OCI-LY7 (cell line): ENCODE results near the gene TRNAU1AP. TPM values are rescaled to one million over a fixed set of nuclear protein-coding genes. Genes with fewer than 3 reads are reported as not detected.

Source experiments
- BruUV-seq: library from RNA; stranded (reverse); fragments of 400-500 nt; replicated peaks from 2 replicates; lab custom pipeline; 2021; lab: Mats Ljungman, UMichigan
- CTCF ChIA-PET: fragments of 300-600 bp; sonication (Branson Sonifier 250); formaldehyde crosslinking; loops from one replicate; lab custom pipeline; 2022; ENCODE audit warnings: antibody characterized with exemption; ENCODE audit not compliant: unreplicated experiment; lab: Charles Lee
- POLR2A ChIA-PET: fragments of 300-600 bp; sonication (Branson Sonifier 250); formaldehyde crosslinking; loops from one replicate; lab custom pipeline; 2022; ENCODE audit warnings: antibody characterized with exemption; lab: Charles Lee
- DNase-seq: peaks from one replicate; pipeline ENCODE4 v3.0.0-alpha.2; 2015; ENCODE audit warnings: low spot score
- H2AFZ ChIP-seq: fragments of 200-600 bp; sonication (generic), shearing (Covaris generic); 2 replicates; pipeline ENCODE4 v1.6.1; 2014; ENCODE audit warnings: mild to moderate bottlenecking, antibody characterized with exemption, low read length, moderate library complexity
- H3K27ac ChIP-seq: fragments of 200-600 bp; sonication (generic); 2 replicates; pipeline ENCODE4 v1.5.1; 2014; ENCODE audit warnings: mixed run types, low read depth, mild to moderate bottlenecking, moderate library complexity, low read length, inconsistent platforms; ENCODE audit not compliant: poor library complexity, severe bottlenecking
- H3K36me3 ChIP-seq: fragments of 200-600 bp; sonication (generic); 2 replicates; pipeline ENCODE4 v1.6.1; 2014; ENCODE audit warnings: mild to moderate bottlenecking, antibody characterized with exemption, low read length, moderate library complexity, mixed read lengths; ENCODE audit not compliant: insufficient read depth
- H3K4me1 ChIP-seq: fragments of 200-600 bp; sonication (generic); 2 replicates; pipeline ENCODE4 v1.5.1; 2014; ENCODE audit warnings: mild to moderate bottlenecking, low read length; ENCODE audit not compliant: insufficient read depth, poor library complexity, severe bottlenecking
- H3K4me2 ChIP-seq: fragments of 200-600 bp; sonication (generic); 2 replicates; pipeline ENCODE4 v1.6.1; 2014; ENCODE audit warnings: mild to moderate bottlenecking, low read length
- H3K4me3 ChIP-seq: fragments of 200-600 bp; sonication (generic); 2 replicates; pipeline ENCODE4 v1.5.1; 2014; ENCODE audit warnings: mild to moderate bottlenecking, low read depth, low read length; ENCODE audit not compliant: poor library complexity, severe bottlenecking
- H3K79me2 ChIP-seq: fragments of 200-600 bp; sonication (generic); 2 replicates; pipeline ENCODE4 v1.6.1; 2016; ENCODE audit warnings: low read depth, mild to moderate bottlenecking, low read length, moderate library complexity, mixed read lengths; ENCODE audit not compliant: insufficient read depth
- H3K9me2 ChIP-seq: fragments of 200-600 bp; sonication (generic); 2 replicates; pipeline ENCODE4 v1.6.1; 2016; ENCODE audit warnings: mild to moderate bottlenecking, low read length, mixed read lengths; ENCODE audit not compliant: insufficient read depth
- H3K9me3 ChIP-seq: fragments of 200-600 bp; sonication (generic); 2 replicates; pipeline ENCODE4 v1.6.1; 2014; ENCODE audit warnings: mild to moderate bottlenecking, mixed run types, low read length, mixed read lengths
- H4K20me1 ChIP-seq: fragments of 200-600 bp; sonication (generic); 2 replicates; pipeline ENCODE4 v1.6.1; 2014; ENCODE audit warnings: mild to moderate bottlenecking, antibody characterized with exemption, low read length, moderate library complexity, mixed read lengths; ENCODE audit not compliant: insufficient read depth
- CTCF ChIP-seq: fragments of 200-600 bp; sonication (generic); conservative IDR thresholded peaks from 2 replicates; pipeline ENCODE4 v1.5.1; 2014; ENCODE audit warnings: mild to moderate bottlenecking, antibody characterized with exemption, low read length, moderate library complexity, mixed read lengths
- EZH2phosphoT487 ChIP-seq: fragments of 200-600 bp; sonication (generic); IDR thresholded peaks from 2 replicates; pipeline ENCODE4 v1.6.1; 2018; ENCODE audit warnings: low read depth, borderline replicate concordance, mild to moderate bottlenecking, mixed run types, antibody characterized with exemption, low read length, moderate library complexity, mixed read lengths
- intact Hi-C: fragments of 100-400 bp; cut with micrococcal nuclease; formaldehyde crosslinking; loops from one replicate; pipeline ENCODE4 v1.10.0; 2022; ENCODE audit not compliant: unreplicated experiment
- total RNA-seq, 2 experiments: library from RNA; depleted of rRNA in 1 of 2; stranded (reverse); fragments of >200 nt in 1 of 2; shearing (Covaris generic) in 1 of 2; gene quantifications; 2 replicates each; pipeline ENCODE4 v1.2.3, GENCODE V29; 2014 to 2022

The TRNAU1AP gene
- total RNA-seq, 2 experiments from 2014 or later: 30.6 to 41.8 TPM

GRCh38 chr1:28577738-28578536 is 25.1 kb downstream of the TRNAU1AP start:
- H3K79me2 ChIP-seq: peaks cover 37% of the 10 kb centered on the region
- POLR2A ChIA-PET: interaction anchor here (1.0 kb wide), 1 partner anchor 19 kb away, joined by 3 read pairs; no protein-coding TSS in a partner anchor
- no peak overlapping the region for H2AFZ ChIP-seq
- TF ChIP-seq EZH2phosphoT487 (no peak), CTCF (no peak)
- CTCF ChIA-PET: no interaction called here
- H3K9me2 ChIP-seq: no peaks in the 10 kb centered on the region
- H3K4me3 ChIP-seq: no peak overlapping the region
- H3K4me1 ChIP-seq: peaks cover 31% of the 10 kb centered on the region
- peak overlapping the region; percentile 85 for H3K27ac ChIP-seq
- intact Hi-C loops: no loop called here
- H4K20me1 ChIP-seq: peaks cover 24% of the 10 kb centered on the region
- peak overlapping the region; percentile 94; the same call in 1 of the 2 replicates for H3K4me2 ChIP-seq
- DNase-seq: peak; percentile 27
- H3K36me3 ChIP-seq: peaks cover 68% of the 10 kb centered on the region
- BruUV-seq: no TSS peak
- H3K9me3 ChIP-seq: no peaks in the 10 kb centered on the region

DNA sequence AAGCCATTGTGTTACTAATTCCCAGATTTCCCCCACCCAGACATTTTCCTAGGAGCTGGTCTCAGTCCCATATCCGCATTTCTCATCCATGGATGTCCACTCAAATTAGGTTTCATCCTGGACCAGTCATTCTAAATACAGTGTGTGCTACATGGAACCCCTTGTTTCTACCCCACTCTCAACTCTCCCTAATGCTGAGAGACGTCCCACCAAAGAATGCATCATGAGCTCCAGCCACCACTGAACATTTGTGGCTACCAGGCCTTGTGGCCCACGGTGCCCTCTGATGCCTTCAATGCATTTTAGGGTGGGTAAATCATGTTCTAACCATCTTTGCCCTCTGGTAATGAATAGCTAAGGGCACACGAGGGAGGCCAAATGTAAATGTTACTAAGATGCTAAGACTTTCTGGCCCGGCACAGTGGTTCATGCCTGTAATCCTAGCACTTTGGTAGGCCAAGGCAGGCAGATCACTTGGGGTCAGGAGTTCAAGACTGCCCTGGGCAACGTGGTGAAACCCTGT is 25.9 kb downstream of the TRNAU1AP start:
- peaks cover 34% of the 10 kb centered on the region for H3K4me1 ChIP-seq
- H3K9me2 ChIP-seq: no peaks in the 10 kb centered on the region
- H3K4me2 ChIP-seq: peak overlapping the region; percentile 94
- DNase-seq: no peak
- ChIA-PET POLR2A (interaction anchor here (0.5 to 3.2 kb wide), 9 partner anchors 14 to 330 kb away, joined by 3 to 22 read pairs (median 3); no protein-coding TSS in a partner anchor), CTCF (interaction anchor here (0.5 kb wide), 1 partner anchor 24 kb away, joined by 3 read pairs; no protein-coding TSS in a partner anchor)
- H3K4me3 ChIP-seq: peak overlapping the region; percentile 97
- no peak overlapping the region for H2AFZ ChIP-seq
- H3K27ac ChIP-seq: peak overlapping the region; percentile 85
- intact Hi-C loops: no loop called here
- H3K9me3 ChIP-seq: no peaks in the 10 kb centered on the region
- peaks cover 37% of the 10 kb centered on the region for H3K79me2 ChIP-seq
- BruUV-seq: no TSS peak
- H3K36me3 ChIP-seq: peaks cover 60% of the 10 kb centered on the region
- TF ChIP-seq EZH2phosphoT487: no peak
- no peak for TF ChIP-seq CTCF
- H4K20me1 ChIP-seq: peaks cover 24% of the 10 kb centered on the region
